ENCODE measurements around the gene SAPCD2.

Gene SAPCD2

GRCh38 chr9:137082925-137083290 lies 12.6 kb upstream of the SAPCD2 start:
- DNase-seq (ENCODE audit: extremely low read depth, insufficient read length) = no peak
- no peak for TF ChIP-seq CTCF (IDR thresholded peaks at IDR 0.05; ENCODE audit: insufficient read depth, low read length, poor library complexity, severe bottlenecking)
- H3K4me3 ChIP-seq (replicated peaks; ENCODE audit: low read depth, low read length) = no peak overlapping the region
- H3K27me3 ChIP-seq (replicated peaks; ENCODE audit: control insufficient read depth, insufficient read depth, low read length) = no peaks in the 10 kb centered on the region
- H3K36me3 ChIP-seq (ENCODE audit: control insufficient read depth, insufficient read depth, low read length) = peaks cover 15% of the 10 kb centered on the region

- Histone ChIP-seq H3K36me3 (ENCODE audit: control insufficient read depth, insufficient read depth, low read length) (peaks cover 15% of the 10 kb centered on the region), H3K27me3 (replicated peaks; ENCODE audit: control insufficient read depth, insufficient read depth, low read length) (no peaks in the 10 kb centered on the region), H3K4me3 (replicated peaks; ENCODE audit: low read depth, low read length) (no peak overlapping the region)
- DNase-seq (ENCODE audit: extremely low read depth, insufficient read length) = no peak
- no peak for TF ChIP-seq CTCF (IDR thresholded peaks at IDR 0.05; ENCODE audit: insufficient read depth, low read length, poor library complexity, severe bottlenecking)
Measured at GRCh38 chr9:137082222-137082924, 12.0 kb upstream of the SAPCD2 start.

GRCh38 chr9:137080260-137081122 lies 10.1 kb upstream of the SAPCD2 start:
- no peak for TF ChIP-seq CTCF (IDR thresholded peaks at IDR 0.05; ENCODE audit: insufficient read depth, low read length, poor library complexity, severe bottlenecking)
- peaks cover 15% of the 10 kb centered on the region for H3K36me3 ChIP-seq (ENCODE audit: control insufficient read depth, insufficient read depth, low read length)
- no peak overlapping the region for H3K4me3 ChIP-seq (replicated peaks; ENCODE audit: low read depth, low read length)
- DNase-seq (ENCODE audit: extremely low read depth, insufficient read length) = no peak
- H3K27me3 ChIP-seq (replicated peaks; ENCODE audit: control insufficient read depth, insufficient read depth, low read length) = no peaks in the 10 kb centered on the region

GRCh38 chr9:137079401-137079787 lies 9.0 kb upstream of the SAPCD2 start:
- DNase-seq (ENCODE audit: extremely low read depth, insufficient read length) = no peak
- no peak overlapping the region for H3K4me3 ChIP-seq (replicated peaks; ENCODE audit: low read depth, low read length)
- H3K27me3 ChIP-seq (replicated peaks; ENCODE audit: control insufficient read depth, insufficient read depth, low read length) = no peaks in the 10 kb centered on the region
- no peak for TF ChIP-seq CTCF (IDR thresholded peaks at IDR 0.05; ENCODE audit: insufficient read depth, low read length, poor library complexity, severe bottlenecking)
- H3K36me3 ChIP-seq (ENCODE audit: control insufficient read depth, insufficient read depth, low read length) = peaks cover 15% of the 10 kb centered on the region

- TF ChIP-seq CTCF (IDR thresholded peaks at IDR 0.05; ENCODE audit: insufficient read depth, low read length, poor library complexity, severe bottlenecking) = no peak
- no peak for DNase-seq (ENCODE audit: extremely low read depth, insufficient read length)
- Histone ChIP-seq H3K27me3 (replicated peaks; ENCODE audit: control insufficient read depth, insufficient read depth, low read length) (no peaks in the 10 kb centered on the region), H3K4me3 (replicated peaks; ENCODE audit: low read depth, low read length) (peak overlapping the region; percentile 73; the same call in 1 of the 2 replicates), H3K36me3 (ENCODE audit: control insufficient read depth, insufficient read depth, low read length) (peaks cover 15% of the 10 kb centered on the region)
Measured at GRCh38 chr9:137078701-137079400, 8.5 kb upstream of the SAPCD2 start.
